SU-DHL-6 (cell line): ENCODE measurements around the gene TAAR9.

Experiments
- EZH2phosphoT487 ChIP-seq: fragments of 200-600 bp; sonication (generic), shearing (Covaris generic); conservative IDR thresholded peaks from 2 replicates; pipeline ENCODE4 v1.6.1; 2018; ENCODE audit warnings: mild to moderate bottlenecking, antibody characterized with exemption, low read length, moderate library complexity, mixed read lengths
- TF ChIP-seq, protein P1 (sequence below): fragments of 200-600 bp; sonication (generic); IDR thresholded peaks from one replicate; pipeline ENCODE4 v1.5.1; 2017; ENCODE audit warnings: antibody characterized with exemption, mild to moderate bottlenecking, low read length, moderate library complexity; ENCODE audit not compliant: insufficient read depth, poor library complexity, severe bottlenecking

DNA sequence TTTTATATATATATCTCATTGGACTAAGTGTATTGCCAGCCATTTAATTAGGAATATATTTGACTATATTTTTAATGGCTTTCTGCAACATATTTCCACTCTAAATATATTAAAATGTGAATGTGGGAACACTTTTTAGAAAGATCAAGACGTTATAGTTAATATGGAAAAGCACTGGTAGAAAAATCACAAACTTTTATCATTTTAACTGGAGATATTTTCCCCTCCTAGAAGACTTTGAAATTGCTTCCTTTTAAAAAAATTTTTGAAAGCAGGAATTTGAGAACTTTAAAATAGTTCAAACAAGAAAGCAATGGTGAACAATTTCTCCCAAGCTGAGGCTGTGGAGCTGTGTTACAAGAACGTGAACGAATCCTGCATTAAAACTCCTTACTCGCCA, at the start of gene TAAR9:
- TF ChIP-seq, protein P1, sequence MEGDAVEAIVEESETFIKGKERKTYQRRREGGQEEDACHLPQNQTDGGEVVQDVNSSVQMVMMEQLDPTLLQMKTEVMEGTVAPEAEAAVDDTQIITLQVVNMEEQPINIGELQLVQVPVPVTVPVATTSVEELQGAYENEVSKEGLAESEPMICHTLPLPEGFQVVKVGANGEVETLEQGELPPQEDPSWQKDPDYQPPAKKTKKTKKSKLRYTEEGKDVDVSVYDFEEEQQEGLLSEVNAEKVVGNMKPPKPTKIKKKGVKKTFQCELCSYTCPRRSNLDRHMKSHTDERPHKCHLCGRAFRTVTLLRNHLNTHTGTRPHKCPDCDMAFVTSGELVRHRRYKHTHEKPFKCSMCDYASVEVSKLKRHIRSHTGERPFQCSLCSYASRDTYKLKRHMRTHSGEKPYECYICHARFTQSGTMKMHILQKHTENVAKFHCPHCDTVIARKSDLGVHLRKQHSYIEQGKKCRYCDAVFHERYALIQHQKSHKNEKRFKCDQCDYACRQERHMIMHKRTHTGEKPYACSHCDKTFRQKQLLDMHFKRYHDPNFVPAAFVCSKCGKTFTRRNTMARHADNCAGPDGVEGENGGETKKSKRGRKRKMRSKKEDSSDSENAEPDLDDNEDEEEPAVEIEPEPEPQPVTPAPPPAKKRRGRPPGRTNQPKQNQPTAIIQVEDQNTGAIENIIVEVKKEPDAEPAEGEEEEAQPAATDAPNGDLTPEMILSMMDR, result no peak
- no peak for TF ChIP-seq EZH2phosphoT487
